Esophagus squamous epithelium (tissue), 5 donors: ENCODE measurements around the gene WDFY3. TPM values are rescaled to one million over a fixed set of nuclear protein-coding genes. Genes with fewer than 3 reads are reported as not detected.

ENCODE experiments used
- DNase-seq: peaks from one replicate; lab custom pipeline; 2025; lab: John Stamatoyannopoulos, UW
- H3K27ac ChIP-seq, 4 donors: fragments of 200-600 bp; sonication (generic); one replicate each; pipeline ENCODE4 v1.5.1; 2016 to 2019; ENCODE audit warnings: mild to moderate bottlenecking in 1 of 4
- H3K27me3 ChIP-seq, 4 donors: fragments of 200-600 bp; sonication (generic); 1 replicate in 3 of 4; 2 replicates in 1 of 4; pipeline versions ENCODE4 v1.5.1 to v1.6.0; 2017 to 2021; ENCODE audit warnings: antibody characterized with exemption in 1 of 4
- H3K36me3 ChIP-seq, 3 donors: fragments of 200-600 bp; sonication (generic); one replicate each; pipeline ENCODE4 v1.5.1; 2016 to 2019
- H3K4me1 ChIP-seq, 3 donors: fragments of 200-600 bp; sonication (generic); one replicate each; pipeline ENCODE4 v1.5.1; 2017 to 2019
- H3K4me3 ChIP-seq, 4 donors: fragments of 200-600 bp; sonication (generic); 1 replicate in 3 of 4; 2 replicates in 1 of 4; pipeline ENCODE4 v1.5.1; 2016 to 2019; ENCODE audit warnings: mild to moderate bottlenecking in 2 of 4, moderate library complexity in 1 of 4
- H3K9me3 ChIP-seq, 3 donors: fragments of 200-600 bp; sonication (generic); one replicate each; pipeline ENCODE4 v1.5.1; 2016 to 2019
- CTCF ChIP-seq, 6 experiments: fragments of 450-650 bp in 4 of 6; fragments of 200-600 bp in 2 of 6; sonication (generic) in 2 of 6; IDR thresholded peaks; one replicate each; pipeline ENCODE4 v1.5.1; 2016 to 2019; ENCODE audit warnings: antibody characterized with exemption in 6 of 6, mild to moderate bottlenecking in 4 of 6, moderate library complexity in 4 of 6
- POLR2A ChIP-seq, 4 donors: fragments of 450-650 bp; IDR thresholded peaks; one replicate each; pipeline ENCODE4 v1.6.1; 2017; ENCODE audit warnings: antibody characterized with exemption in 4 of 4, mild to moderate bottlenecking in 4 of 4, moderate library complexity in 3 of 4
- WGBS, 2 donors: methylation state at CpG; one replicate each; pipeline ENCODE4 v1.1.5; 2018; 5-methylcytosine and 5-hydroxymethylcytosine counted together
- intact Hi-C: fragments of 100-400 bp; cut with DNase I; formaldehyde crosslinking; loops from one replicate; pipeline ENCODE4 v1.15.0; 2022
- total RNA-seq, 4 donors: library from RNA; depleted of rRNA; stranded (reverse); fragments of >200 nt; gene quantifications; one replicate each; pipeline ENCODE4 v1.1.0, GENCODE V29; 2016
- donor health status: DM: yes; HTN: yes; CAD: no.

Gene WDFY3
- total RNA-seq, 4 donors from 2014 or later, result 30.9 to 70.0 (median 42.2) TPM

GRCh38 chr4:84691800-84692199 is 274.7 kb downstream of the WDFY3 start:
- H3K9me3 ChIP-seq, result no peaks in the 10 kb centered on the region
- no peak overlapping the region for H3K4me3 ChIP-seq
- 36 to 42% methylated on average over 1 of the region's 1 CpG for WGBS, 2 donors
- peaks cover 7 to 19% (median 12%) of the 10 kb centered on the region in 3 donors for H3K4me1 ChIP-seq
- intact Hi-C loops, result no loop called here
- H3K27ac ChIP-seq, result peak overlapping the region; percentile 0 to 56 (median 26)
- peaks cover 0 to 97% (median 0%) of the 10 kb centered on the region in 3 donors for H3K36me3 ChIP-seq
- DNase-seq, result no peak
- TF ChIP-seq CTCF (IDR thresholded peaks at IDR 0.05), result no peak
- no peak for TF ChIP-seq POLR2A (IDR thresholded peaks at IDR 0.05)
- no peaks in the 10 kb centered on the region for H3K27me3 ChIP-seq

- peaks cover 0 to 97% (median 0%) of the 10 kb centered on the region in 3 donors for H3K36me3 ChIP-seq
- H3K4me3 ChIP-seq, result no peak overlapping the region
- 10 to 17% methylated on average over 1 of the region's 1 CpG for WGBS, 2 donors
- H3K4me1 ChIP-seq, result peaks cover 7 to 19% (median 12%) of the 10 kb centered on the region in 3 donors
- TF ChIP-seq CTCF (IDR thresholded peaks at IDR 0.05), result no peak
- no peak for TF ChIP-seq POLR2A (IDR thresholded peaks at IDR 0.05)
- H3K27me3 ChIP-seq, result no peaks in the 10 kb centered on the region
- no peak for DNase-seq
- H3K27ac ChIP-seq, result peak overlapping the region in 3 of 4 donors; percentile 11 to 56 (median 46)
- intact Hi-C loops, result no loop called here
- H3K9me3 ChIP-seq, result no peaks in the 10 kb centered on the region
These were observed 275.3 kb downstream of the WDFY3 start for GRCh38 chr4:84691170-84691691.

- Histone ChIP-seq H3K4me3 (no peak overlapping the region), H3K27ac (peak overlapping the region; percentile 11 to 56 (median 28)), H3K36me3 (peaks cover 0 to 97% (median 0%) of the 10 kb centered on the region in 3 donors), H3K4me1 (peaks cover 7 to 19% (median 12%) of the 10 kb centered on the region in 3 donors), H3K27me3 (no peaks in the 10 kb centered on the region), H3K9me3 (no peaks in the 10 kb centered on the region)
- intact Hi-C loops, result no loop called here
- WGBS, 2 donors, result 89 to 92% methylated on average over 6 of the region's 7 CpGs
- TF ChIP-seq POLR2A (IDR thresholded peaks at IDR 0.05) (no peak), CTCF (IDR thresholded peaks at IDR 0.05) (no peak)
- no peak for DNase-seq
These were observed 276.0 kb downstream of the WDFY3 start for GRCh38 chr4:84690481-84690880.

- no peak overlapping the region for H3K27ac ChIP-seq
- intact Hi-C loops, result no loop called here
- H3K27me3 ChIP-seq, result no peaks in the 10 kb centered on the region
- H3K4me1 ChIP-seq, result peaks cover 7 to 19% (median 12%) of the 10 kb centered on the region in 3 donors
- no peaks in the 10 kb centered on the region for H3K9me3 ChIP-seq
- no peak for TF ChIP-seq CTCF (IDR thresholded peaks at IDR 0.05)
- TF ChIP-seq POLR2A (IDR thresholded peaks at IDR 0.05), result no peak
- no peak overlapping the region for H3K4me3 ChIP-seq
- no peak for DNase-seq
- H3K36me3 ChIP-seq, result peaks cover 0 to 97% (median 0%) of the 10 kb centered on the region in 3 donors
These were observed 277.3 kb downstream of the WDFY3 start for GRCh38 chr4:84689197-84689596.

GRCh38 chr4:84688605-84689004 is 277.9 kb downstream of the WDFY3 start:
- Histone ChIP-seq H3K9me3 (no peaks in the 10 kb centered on the region), H3K36me3 (peaks cover 0 to 97% (median 0%) of the 10 kb centered on the region in 3 donors), H3K4me3 (no peak overlapping the region), H3K27me3 (no peaks in the 10 kb centered on the region), H3K4me1 (peaks cover 7 to 19% (median 12%) of the 10 kb centered on the region in 3 donors), H3K27ac (no peak overlapping the region)
- WGBS, 2 donors, result 92 to 98% methylated on average over 5 of the region's 5 CpGs
- TF ChIP-seq POLR2A (IDR thresholded peaks at IDR 0.05) (no peak), CTCF (IDR thresholded peaks at IDR 0.05) (no peak)
- intact Hi-C loops, result no loop called here
- no peak for DNase-seq
